ENCODE results near the gene F2. TPM values are rescaled to one million over a fixed set of nuclear protein-coding genes. Genes with fewer than 3 reads are reported as not detected.
"Not testable (repeated sequence)": the region's sequence is repeated elsewhere in the genome, so short reads cannot be mapped to it uniquely, and the experiment has no call there.

The F2 gene
- total RNA-seq, 1 experiment from 2014 or later, result 0.46 TPM

DNA sequence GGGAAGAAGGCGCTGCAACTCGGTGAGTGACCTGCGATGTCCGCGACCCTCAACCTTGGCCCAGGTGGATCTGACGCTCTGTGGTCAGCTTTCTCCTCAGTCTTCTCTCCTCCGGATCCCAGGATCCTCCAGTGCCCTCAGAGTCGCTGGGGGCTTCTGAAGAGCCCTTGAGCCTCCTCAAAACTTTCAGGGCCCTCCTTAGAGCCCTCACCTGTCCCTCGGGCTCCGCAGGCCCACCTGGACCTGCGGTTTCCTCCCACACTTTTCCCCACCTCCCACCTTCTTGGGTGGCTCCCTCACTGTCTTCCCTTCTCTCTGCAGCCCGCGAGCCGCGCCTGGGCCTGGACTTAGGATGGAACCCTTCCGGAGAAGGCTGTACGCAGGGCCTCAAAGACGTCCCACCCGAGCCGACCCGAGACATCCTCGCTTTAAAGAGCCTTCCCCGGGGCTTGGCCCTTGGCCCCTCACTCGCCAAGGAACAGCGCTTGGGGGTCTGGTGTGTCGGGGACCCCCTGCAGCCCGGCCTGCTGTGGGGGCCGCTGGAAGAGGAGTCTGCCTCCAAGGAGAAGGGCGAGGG, 17.8 kb upstream of the F2 start:
- H3K4me3 ChIP-seq, result peak overlapping the region; percentile 83
- no peak for DNase-seq
- no peaks in the 10 kb centered on the region; the same call in 1 of the 2 replicates for H3K9me3 ChIP-seq
- no peaks in the 10 kb centered on the region for H3K27me3 ChIP-seq
- peaks cover 43% of the 10 kb centered on the region for H3K36me3 ChIP-seq

DNA sequence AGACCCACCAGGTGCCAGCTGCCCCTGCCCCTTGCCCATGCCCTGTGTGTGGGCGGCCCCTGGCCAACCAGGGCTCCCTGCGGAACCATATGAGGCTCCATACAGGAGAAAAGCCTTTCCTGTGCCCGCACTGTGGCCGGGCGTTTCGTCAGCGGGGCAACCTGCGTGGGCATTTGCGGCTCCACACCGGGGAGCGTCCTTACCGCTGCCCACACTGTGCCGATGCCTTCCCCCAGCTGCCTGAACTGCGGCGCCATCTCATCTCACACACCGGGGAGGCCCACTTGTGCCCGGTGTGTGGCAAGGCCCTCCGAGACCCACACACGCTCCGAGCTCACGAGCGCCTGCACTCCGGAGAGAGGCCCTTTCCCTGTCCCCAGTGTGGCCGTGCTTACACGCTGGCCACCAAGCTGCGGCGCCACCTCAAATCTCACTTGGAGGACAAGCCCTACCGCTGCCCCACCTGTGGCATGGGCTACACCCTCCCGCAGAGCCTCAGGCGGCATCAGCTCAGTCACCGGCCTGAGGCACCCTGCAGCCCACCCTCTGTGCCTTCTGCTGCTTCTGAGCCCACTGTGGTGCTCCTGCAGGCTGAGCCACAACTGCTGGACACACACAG, 13.8 kb upstream of the F2 start:
- H3K27me3 ChIP-seq, result no peaks in the 10 kb centered on the region
- DNase-seq, result no peak
- no peaks in the 10 kb centered on the region; the same call in 1 of the 2 replicates for H3K9me3 ChIP-seq
- no peak overlapping the region for H3K4me3 ChIP-seq
- peaks cover 42% of the 10 kb centered on the region for H3K36me3 ChIP-seq

DNA sequence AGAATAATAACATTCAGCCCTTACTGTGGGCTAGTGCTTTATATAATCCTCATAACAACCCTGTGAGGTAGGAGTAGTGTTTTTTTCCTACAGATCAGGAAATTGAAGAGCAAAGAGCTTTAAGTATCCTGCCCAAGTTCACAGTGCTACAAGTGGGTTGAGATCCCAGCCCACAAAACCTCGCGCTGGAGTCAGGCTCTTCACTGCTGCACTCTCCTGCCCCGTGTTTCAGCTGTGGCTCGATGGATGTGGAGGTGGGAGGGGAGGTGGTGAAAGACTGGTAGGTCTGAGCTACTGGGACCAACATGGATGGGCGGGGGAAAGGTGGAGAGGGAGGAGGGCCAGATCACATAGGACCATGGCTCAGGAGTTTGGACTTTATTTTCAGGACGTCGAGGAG, 12.1 kb upstream of the F2 start:
- H3K36me3 ChIP-seq, result peaks cover 40% of the 10 kb centered on the region
- H3K9me3 ChIP-seq, result no peaks in the 10 kb centered on the region
- H3K4me3 ChIP-seq, result no peak overlapping the region
- no peaks in the 10 kb centered on the region for H3K27me3 ChIP-seq
- no peak for DNase-seq

DNA sequence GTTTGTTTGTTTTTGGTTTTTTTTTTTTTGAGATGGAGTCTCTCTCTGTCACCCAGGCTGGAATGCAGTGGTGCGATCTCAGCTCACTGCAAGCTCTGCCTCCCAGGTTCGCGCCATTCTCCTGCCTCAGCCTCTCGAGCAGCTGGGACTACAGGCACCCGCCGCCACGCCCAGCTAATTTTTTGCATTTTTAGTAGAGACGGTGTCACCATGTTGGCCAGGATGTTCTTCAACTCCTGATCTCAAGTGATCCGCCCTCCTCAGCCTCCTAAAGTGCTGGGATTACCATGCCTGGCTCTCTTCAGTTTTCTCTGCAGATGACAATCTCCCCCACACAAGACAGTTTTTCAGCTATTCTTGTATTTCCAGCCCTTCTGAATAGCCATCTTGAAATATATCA, 9.7 kb upstream of the F2 start:
- not testable (repeated sequence) for DNase-seq, H3K9me3 ChIP-seq, H3K27me3 ChIP-seq, H3K4me3 ChIP-seq
- H3K36me3 ChIP-seq, result peaks cover 19% of the 10 kb centered on the region

DNA sequence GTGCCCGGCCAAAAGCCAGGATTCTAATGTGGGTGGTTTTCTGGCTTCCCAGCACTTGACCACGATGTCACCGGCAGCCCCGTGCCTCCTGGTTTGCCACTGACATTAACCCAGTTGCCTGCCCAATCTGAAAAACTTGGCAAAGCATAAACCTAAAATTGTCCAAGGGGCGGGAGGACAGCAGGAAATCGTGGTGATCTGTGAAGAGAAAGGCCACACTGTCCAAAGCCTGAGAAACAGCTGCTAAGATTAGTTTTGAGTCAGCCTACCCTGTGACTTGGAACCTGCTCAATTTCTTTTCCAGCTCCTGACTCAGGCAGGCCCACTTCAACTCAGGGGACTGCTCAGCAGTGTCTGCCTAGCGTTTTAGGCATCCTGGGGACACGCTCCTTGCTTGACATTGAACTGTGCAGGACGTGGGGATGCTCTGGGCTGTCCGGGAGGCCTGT, 8.2 kb upstream of the F2 start:
- Histone ChIP-seq H3K4me3 (no peak overlapping the region), H3K9me3 (no peaks in the 10 kb centered on the region), H3K36me3 (peaks cover 6% of the 10 kb centered on the region), H3K27me3 (no peaks in the 10 kb centered on the region)
- DNase-seq, result peak; percentile 86

DNA sequence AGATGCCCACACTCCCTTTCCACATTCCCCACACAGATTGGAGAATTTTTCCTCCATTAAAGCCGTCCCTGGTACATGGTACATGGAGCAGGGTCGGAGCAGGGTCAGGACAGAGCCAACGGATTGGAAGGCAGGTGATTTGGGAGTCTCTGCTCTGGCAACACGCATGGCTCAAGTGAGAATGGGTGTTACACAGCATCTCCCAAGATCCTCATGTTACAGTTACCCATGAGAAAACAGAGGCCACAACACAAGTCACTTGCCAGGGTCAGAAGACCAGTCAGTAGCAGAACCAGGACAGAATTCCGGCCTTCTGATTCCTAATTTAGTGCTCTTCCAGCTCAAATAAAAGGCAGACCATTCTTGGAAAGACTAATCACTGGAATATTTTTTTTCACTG, 7.7 kb upstream of the F2 start:
- Histone ChIP-seq H3K36me3 (peaks cover 2% of the 10 kb centered on the region; the same call in 1 of the 2 replicates), H3K4me3 (no peak overlapping the region), H3K9me3 (no peaks in the 10 kb centered on the region), H3K27me3 (no peaks in the 10 kb centered on the region)
- no peak for DNase-seq

DNA sequence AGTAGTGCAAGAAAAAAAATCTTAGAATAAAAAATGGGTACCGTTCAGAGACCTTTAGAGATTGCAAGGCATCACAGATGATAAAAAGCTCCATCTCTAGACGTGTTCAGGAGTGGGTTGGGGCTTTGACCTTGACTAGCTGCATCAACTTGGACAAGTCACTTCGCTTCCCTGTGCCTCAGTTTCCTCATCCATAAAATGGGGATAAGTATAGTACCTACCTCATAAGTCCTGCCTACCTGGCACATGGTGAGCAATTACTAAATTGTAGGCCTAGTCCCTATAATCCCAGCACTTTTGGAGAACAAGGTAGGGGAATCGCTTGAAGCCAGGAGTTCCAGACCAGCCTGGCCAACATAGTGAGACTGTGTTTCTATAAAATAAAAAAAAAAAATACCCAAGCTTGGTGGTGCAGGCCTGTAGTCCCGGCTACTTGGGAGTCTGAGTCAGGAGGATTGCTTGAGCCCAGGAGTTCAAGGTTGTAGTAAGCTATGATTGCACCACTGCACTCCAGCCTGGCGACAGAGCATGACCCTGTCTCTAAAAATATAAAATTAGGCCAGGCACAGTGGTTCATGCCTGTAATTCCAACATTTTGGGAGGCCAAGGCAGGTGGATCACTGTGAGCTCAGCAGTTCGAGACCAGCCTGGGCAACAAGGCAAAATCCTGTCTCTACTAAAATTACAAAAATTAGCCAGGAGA, 6.0 kb upstream of the F2 start:
- DNase-seq, result no peak
- Histone ChIP-seq H3K36me3 (no peaks in the 10 kb centered on the region; the same call in 1 of the 2 replicates), H3K27me3 (no peaks in the 10 kb centered on the region), H3K9me3 (no peaks in the 10 kb centered on the region), H3K4me3 (no peak overlapping the region)

DNA sequence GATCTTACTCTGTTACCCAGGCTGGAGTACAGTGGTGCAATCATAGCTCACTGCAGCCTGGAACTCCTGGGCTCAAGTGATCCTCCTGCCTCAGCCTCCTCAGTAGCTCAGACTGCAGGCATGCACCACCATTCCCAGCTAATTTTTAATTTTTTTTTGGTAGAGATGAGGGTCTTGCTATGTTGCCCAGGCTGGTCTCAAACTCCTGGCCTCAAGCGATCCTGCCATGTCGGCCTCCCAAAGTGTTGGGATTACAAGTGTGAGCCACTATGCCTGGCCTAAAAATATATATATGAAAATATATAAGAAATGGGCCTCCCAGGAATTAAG, 1.2 kb upstream of the F2 start:
- DNase-seq, H3K36me3 ChIP-seq, H3K27me3 ChIP-seq, H3K9me3 ChIP-seq, H3K4me3 ChIP-seq: not testable (repeated sequence)

DNA sequence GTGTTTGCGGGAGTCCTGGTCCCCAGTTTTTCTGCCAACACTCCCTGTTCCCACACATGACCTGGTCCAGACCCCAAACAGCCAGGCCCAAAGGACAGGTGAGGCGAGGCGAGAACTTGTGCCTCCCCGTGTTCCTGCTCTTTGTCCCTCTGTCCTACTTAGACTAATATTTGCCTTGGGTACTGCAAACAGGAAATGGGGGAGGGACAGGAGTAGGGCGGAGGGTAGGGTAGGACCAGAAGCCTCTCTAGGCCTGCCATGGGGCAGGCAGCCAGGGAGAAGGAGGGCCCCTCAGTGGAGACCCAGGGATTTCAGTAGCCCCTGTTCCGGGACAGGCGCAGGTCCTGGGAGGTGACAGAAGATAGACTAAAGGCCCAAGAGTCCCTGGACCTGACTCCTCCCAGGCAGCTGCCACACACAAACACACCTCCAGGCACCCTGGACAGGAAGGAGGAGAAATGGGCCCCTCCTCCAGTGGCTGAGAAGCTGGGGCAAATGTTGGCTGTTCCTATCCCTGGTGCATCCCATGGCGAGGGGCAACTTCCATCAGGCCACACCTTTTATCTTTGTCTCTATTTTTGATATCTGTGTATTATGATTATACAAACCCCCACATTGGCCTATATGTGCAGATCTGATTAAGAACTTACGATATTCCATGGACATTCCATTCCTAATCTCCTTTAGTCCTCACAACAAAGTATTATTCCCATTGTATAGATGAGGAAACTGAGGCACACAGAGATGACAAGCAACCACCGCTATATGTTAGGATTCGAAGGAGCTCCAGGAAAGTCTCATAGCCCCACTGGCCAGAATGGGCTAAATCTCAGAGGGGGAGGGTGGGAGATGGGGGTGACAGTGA, 626 bp upstream of the F2 start:
- Histone ChIP-seq H3K36me3 (no peaks in the 10 kb centered on the region), H3K27me3 (no peaks in the 10 kb centered on the region), H3K4me3 (no peak overlapping the region), H3K9me3 (no peaks in the 10 kb centered on the region)
- no peak for DNase-seq

DNA sequence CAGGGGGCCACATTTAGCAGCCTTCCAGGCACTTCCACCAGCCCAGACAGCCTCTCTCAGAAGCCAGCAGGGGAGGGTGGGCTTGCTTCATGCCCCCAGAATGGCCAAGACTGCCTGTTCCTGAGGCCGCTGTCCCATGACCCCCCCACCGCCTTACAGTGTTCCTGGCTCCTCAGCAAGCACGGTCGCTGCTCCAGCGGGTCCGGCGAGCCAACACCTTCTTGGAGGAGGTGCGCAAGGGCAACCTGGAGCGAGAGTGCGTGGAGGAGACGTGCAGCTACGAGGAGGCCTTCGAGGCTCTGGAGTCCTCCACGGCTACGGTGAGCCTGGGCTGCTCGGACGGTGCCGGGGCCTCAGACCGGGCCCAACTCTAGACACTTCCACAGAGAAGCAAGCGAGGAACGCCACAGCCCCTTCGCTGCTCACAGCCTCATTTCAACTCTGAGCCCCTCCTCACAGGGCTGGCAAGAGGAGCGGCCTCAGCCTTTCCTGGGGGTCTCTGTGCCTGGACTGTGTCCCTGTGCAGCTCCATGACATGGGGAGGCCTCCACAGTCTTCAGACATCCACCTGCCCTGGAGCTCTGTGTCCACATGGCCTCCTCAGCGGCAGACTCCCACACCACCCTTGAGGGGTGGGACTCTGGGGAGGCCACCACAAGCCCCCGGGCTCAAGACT, 668 bp downstream of the F2 start:
- Histone ChIP-seq H3K27me3 (no peaks in the 10 kb centered on the region), H3K9me3 (no peaks in the 10 kb centered on the region), H3K36me3 (no peaks in the 10 kb centered on the region), H3K4me3 (no peak overlapping the region)
- no peak for DNase-seq

DNA sequence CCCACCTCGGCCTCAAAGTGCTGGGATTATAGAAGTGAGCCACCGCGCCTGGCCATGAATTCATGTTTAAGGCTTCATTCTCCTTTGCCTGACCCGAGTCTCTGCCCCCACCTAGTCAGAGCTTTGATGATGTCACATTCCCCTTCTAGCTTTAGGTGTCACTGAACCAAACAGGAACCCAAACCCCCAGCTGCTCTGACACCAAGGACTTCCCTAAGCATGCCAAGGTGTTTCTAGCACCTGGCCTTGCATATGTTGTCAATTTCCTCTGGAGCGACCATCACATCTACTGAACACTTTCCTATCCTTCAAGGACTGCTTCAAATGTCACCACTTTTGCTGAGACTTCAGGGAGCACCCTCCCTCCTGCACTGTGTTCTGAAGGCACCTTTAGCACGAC, 2.3 kb downstream of the F2 start:
- DNase-seq, result no peak
- H3K27me3 ChIP-seq, result no peaks in the 10 kb centered on the region
- no peaks in the 10 kb centered on the region for H3K36me3 ChIP-seq
- H3K4me3 ChIP-seq, result no peak overlapping the region
- no peaks in the 10 kb centered on the region for H3K9me3 ChIP-seq

DNA sequence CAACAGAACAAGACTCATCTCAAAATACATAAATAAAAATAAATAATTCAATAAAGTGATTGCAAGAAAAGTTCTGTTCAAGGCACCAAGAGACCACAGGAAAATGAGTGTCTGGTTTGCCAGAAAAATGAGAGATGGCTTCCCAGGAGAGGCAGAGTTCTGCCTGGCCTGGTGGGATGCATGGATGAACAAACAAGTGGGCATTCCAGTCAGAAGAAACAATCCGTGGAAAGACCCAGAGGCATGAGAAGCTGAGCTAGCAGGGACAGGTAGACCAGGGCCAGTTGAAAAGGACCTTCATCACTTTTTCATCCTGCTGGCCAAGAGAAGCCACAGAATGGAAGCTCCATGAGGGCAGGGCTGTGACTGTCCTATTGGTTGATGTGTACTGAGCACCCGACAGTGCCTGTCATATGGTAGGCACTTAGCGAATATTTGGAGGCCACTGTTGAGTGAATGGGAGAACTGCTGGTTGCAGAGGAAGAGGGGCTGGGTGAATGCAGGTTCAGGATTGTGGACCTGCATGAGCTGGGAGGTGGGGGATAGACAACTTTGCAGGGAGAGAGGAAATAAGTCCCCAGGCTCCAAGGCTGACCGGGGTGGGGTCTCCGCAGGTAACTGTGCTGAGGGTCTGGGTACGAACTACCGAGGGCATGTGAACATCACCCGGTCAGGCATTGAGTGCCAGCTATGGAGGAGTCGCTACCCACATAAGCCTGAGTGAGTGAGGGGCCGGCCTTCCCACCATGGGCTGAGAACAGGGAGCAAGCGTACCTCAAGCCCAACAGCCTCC, 3.7 kb downstream of the F2 start:
- DNase-seq, result no peak
- no peaks in the 10 kb centered on the region for H3K36me3 ChIP-seq
- no peaks in the 10 kb centered on the region for H3K9me3 ChIP-seq
- H3K4me3 ChIP-seq, result no peak overlapping the region
- H3K27me3 ChIP-seq, result no peaks in the 10 kb centered on the region

DNA sequence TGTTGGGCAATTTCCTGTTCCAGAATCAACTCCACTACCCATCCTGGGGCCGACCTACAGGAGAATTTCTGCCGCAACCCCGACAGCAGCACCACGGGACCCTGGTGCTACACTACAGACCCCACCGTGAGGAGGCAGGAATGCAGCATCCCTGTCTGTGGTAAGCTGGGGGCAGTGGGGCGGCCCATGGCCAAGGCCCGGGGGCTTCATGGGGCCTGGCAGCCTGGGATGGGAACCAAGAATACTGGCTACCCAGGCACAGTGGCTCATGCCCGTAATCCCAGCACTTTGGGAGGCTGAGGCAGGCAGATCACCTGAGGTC, 4.3 kb downstream of the F2 start:
- no peak overlapping the region for H3K4me3 ChIP-seq
- no peaks in the 10 kb centered on the region for H3K9me3 ChIP-seq
- no peaks in the 10 kb centered on the region for H3K36me3 ChIP-seq
- H3K27me3 ChIP-seq, result no peaks in the 10 kb centered on the region
- DNase-seq, result no peak

DNA sequence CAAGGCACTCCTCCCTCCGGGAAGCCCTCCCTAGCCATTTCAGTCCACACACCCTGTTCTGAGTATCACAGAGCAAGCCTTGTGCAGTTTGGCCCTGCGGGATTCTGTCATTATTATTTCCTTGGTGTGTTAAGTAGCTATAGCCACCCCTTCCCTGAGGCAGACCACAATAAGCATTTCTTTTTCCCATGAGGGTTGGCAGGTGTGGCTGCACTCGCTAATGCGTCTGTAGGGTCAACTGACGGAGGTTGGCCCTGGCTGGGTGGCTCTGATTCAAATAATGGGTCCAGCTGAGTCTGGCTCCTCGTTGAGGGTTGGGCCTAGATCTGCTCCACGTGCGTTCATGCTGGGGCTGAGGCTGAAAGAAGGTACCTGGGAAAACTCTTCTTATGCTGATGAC, 5.1 kb downstream of the F2 start:
- H3K27me3 ChIP-seq, result no peaks in the 10 kb centered on the region
- no peaks in the 10 kb centered on the region for H3K9me3 ChIP-seq
- no peak overlapping the region for H3K4me3 ChIP-seq
- no peaks in the 10 kb centered on the region for H3K36me3 ChIP-seq
- no peak for DNase-seq

DNA sequence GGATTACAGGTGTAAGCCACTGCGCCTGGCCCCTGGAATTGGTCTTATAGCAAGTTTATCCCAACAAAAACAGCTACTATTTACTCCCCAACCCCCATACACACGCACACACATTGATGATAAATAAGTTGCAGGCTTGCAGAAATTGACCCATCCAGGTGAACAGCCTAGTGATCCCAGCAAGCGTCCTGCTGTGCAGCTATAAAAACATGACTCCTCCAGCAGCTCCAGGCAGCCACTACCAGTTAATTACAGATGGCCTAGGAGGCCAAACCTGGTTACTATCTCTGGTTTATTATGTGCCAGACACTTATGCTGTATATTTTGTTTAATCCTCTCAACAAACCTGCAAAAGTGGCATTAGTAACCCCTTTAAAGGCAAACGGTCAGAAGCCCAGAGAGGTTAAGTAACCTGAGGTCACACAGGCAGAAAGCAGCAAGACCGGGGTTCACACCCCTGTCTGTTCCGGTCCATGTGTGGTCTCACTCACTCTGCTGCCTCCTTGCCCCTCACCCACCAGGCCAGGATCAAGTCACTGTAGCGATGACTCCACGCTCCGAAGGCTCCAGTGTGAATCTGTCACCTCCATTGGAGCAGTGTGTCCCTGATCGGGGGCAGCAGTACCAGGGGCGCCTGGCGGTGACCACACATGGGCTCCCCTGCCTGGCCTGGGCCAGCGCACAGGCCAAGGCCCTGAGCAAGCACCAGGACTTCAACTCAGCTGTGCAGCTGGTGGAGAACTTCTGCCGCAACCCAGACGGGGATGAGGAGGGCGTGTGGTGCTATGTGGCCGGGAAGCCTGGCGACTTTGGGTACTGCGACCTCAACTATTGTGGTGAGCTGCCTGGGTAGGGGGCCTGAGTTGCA, 6.6 kb downstream of the F2 start:
- Histone ChIP-seq H3K4me3 (no peak overlapping the region), H3K36me3 (no peaks in the 10 kb centered on the region), H3K9me3 (no peaks in the 10 kb centered on the region), H3K27me3 (no peaks in the 10 kb centered on the region)
- DNase-seq, result no peak
